Stimulated activated CD4-positive, alpha-beta T cell treated with anti-CD3 and anti-CD28 coated beads, TNF-alpha, amount 100 ng/mL, for 4 hours (primary cell): ENCODE results near the gene STK17B.
A peak's percentile ranks its signal among the peaks of the same experiment; 100 is the strongest.

Experiments used
- DNase-seq, 3 experiments: peaks; one replicate each; pipeline ENCODE4 v3.0.0-alpha.2; 2020; ENCODE audit warnings: low read depth in 3 of 3

Gene STK17B

GRCh38 chr2:196159221-196159892, 12.0 kb downstream of the STK17B start:
- DNase-seq: no peak

DNA sequence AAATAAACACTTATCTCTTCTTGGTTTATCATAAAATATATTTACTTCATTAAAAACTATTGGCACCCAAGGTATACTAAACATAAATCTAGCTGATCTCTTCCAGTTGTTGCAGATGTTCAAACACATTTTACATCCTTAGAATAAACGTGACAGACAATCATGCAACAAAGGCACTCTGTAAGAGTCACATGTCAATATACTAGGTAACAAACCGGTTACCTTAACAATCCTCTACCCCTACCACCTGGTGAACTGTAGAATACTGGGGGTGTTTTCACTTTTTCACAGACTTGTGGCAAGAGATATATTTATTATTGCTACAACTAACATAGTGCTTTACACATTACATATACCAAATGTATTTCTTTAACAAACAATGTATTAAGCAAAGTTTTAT, 15.8 kb downstream of the STK17B start:
- no peak for DNase-seq

DNA sequence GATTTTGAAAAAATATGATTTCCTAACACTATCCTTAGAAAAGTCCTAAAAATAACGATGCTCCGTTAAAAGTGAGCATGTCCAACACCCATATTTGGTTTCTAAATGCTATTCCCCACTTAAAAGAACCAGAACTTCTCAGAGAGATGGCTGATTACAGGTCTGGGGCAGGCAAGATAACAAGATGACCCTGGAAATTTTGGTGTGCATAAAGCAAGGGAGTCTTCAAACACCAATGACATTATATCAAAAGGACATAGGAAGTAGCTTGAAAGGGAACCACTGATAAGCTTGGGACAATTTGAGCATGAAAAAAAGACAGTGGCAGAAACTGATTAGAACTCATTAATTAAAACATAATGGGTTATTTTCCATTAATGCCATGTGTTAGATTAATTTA, 17.9 kb downstream of the STK17B start:
- DNase-seq: no peak

DNA sequence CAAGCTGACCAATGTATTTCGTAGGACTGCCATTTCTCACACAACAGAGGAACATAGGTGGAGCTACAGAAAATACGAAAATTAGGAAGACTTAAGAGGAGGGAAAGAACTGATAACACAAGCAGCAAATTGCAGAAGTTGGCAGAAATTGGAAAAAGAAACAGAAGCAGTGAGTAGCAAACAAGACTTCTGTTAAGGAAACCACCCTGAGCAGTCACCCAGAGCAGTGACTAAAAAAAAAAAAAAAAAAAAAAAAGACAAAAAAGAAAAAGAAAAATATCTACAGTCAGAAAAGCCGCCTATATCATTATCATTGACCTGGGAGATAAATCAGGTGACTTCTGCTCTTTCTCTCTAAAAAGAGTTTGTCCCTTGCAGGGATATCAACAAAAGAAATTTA, 21.4 kb downstream of the STK17B start:
- no peak for DNase-seq

- DNase-seq: no peak
These were observed 22.6 kb downstream of the STK17B start for GRCh38 chr2:196148736-196149135.

GRCh38 chr2:196145256-196145655, 26.1 kb downstream of the STK17B start:
- DNase-seq: no peak

GRCh38 chr2:196144513-196145126, 26.8 kb downstream of the STK17B start:
- no peak for DNase-seq

DNA sequence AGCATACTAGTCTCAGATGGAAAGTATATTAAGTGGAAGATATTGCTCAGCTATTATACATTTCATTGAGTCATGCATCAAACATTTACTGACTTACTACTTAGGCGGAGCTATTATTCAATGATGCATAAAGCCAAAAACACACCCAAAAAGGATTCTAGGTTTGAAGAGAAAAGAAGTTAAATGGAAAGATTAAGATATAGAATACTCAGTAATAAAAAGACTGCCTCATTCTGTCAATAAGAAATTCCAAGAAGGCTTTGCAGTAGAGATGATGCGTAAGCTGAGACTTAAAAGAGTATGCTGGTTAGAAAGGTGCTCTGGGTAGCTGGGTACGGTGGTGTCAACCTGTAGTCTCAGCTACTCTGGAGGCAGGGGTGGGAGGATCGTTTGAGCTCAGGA, 27.6 kb downstream of the STK17B start:
- no peak for DNase-seq

- DNase-seq: no peak
These were observed 28.6 kb downstream of the STK17B start for GRCh38 chr2:196142825-196143224.

GRCh38 chr2:196140213-196140612, 31.2 kb downstream of the STK17B start:
- DNase-seq: no peak

DNA sequence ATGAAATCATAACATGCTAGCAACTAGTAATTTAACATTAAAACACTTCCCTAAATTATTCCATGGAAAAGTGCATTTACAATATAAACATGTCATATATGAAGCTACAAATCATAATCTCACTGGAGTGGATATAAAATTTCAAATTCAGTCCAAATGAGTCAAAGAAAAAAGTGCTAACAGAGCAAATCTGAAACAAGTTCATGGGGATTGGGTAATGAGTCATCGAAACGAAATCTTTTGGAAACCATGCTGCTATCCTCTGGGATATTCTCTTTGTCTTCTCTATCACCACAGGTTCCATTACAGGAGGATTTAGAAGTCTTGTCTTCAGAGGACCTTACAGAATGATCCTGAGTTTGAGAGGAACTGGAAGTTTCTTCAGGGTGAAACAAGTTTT, 34.1 kb downstream of the STK17B start:
- no peak for DNase-seq

GRCh38 chr2:196136151-196136550, 35.2 kb downstream of the STK17B start:
- DNase-seq: no peak

GRCh38 chr2:196131949-196132925, 39.1 kb downstream of the STK17B start:
- DNase-seq: peak in 1 of 3 experiments; percentile 35

GRCh38 chr2:196131384-196131937, 39.9 kb downstream of the STK17B start:
- DNase-seq: peak; percentile 30 to 60 (median 42)

DNA sequence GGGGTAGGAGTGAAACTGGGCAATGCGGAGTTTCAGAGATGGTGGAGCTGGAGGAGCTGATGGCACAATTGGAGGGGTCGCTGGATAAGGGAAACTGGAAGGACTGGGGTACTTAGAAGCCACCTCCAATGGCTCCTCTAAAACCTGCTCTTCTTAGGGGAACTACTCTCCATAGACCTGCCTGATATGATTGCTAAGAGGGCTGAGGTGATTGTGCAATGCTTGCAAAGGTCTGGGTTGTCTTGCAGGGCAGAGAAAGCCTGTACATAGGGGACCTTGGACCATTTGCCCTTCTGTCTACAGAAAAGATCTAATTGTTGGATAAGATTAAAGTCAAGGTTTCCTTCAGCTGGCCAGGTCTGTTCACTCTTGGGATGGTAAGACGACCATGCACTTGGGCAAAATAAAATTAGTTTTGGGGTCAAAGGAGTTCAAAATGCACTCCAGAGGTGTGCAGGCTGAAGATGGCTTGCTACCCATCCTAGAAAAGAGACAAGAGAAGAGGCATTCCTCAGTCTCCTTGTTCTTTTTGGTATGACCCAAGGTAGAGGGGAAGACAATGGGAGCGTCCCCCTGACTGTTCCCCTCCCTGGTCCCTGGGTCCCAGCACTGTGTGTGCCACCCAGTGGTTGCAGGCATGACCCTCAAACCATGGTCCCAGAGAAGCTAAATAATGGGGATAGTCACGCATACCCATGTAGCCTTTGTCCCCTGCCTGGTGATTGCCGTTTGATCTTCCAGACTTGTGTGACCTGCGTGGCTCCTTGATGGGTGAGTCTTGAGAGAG, 41.1 kb downstream of the STK17B start:
- no peak for DNase-seq

GRCh38 chr2:196128749-196129148, 42.6 kb downstream of the STK17B start:
- DNase-seq: no peak

GRCh38 chr2:196125596-196125995, 45.8 kb downstream of the STK17B start:
- no peak for DNase-seq

DNA sequence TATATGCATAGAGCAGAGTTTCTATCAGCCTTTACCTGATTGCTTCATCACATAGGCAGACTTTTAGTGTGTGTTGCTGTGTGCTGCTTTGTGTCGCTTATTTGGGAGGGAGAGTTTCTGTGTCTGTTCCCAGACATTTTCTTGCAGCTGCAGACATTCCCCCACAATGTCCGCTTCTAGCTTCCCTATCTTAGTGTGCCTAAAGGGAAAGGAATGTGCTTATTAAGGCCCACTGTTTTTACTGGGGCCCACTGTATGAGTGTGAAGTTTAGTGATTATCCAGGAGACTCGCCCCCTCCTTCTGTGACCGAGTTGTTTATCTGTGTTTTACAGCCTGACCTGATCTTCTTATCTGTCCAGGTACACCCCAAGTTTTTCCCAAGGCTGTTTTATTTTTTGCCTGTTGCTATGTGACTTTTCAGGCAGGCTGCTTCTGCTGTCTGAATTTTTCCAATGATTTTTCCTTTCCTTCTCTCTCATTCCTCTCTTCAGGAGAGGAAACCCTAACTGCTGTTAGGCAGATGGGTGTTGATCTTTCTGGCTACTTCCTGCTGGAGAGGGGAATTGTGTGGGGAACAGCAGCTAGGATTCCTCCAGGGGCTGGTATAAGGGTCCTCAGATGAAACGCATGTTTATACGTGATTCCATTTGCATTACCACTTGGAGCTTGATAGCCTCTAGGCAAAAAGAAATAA, 47.6 kb downstream of the STK17B start:
- DNase-seq: no peak

DNA sequence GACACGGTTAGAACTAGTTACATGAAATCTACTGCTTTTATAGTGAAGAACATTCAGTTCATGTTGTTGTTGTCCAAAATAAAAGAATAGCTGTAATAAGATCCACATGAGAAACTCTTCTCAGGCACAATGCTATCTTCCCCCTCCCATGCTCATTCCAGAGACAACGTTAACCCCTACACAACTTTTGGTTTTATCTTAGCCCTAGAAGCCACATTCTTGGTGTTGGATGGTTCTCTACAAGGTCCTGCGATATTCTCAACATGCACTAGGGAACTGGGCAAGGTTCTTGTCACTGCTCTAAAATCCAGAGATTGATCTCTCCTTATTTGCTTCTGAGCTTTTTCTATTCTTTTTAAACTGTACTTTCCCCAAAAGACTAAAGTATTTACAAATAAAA, 51.5 kb downstream of the STK17B start:
- no peak for DNase-seq

DNA sequence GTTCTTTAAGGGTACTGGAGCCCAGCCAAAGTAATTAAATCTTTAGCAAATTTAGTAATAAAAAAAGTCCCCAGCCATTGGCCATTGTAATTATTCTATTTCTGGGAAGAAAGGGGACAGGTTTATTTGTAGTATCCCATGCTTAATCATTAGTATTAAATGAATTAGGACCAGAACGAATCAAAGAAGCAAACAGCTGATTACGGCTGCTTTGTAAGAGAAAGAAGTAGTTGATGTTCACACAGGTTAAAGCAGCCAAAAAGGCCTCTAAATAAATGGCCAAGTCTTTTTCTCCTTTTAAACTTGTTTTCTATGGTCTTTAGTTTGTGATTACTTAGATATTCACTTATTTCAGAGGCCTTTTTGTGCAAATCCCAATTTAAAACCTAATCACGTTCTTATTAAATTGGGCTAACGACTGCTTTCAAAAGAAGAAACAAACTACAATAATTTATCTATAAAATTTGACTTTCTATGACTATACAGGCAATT, 54.1 kb downstream of the STK17B start:
- DNase-seq: no peak
